Measurements from ENCODE around the gene SGPL1.

The SGPL1 gene

DNA sequence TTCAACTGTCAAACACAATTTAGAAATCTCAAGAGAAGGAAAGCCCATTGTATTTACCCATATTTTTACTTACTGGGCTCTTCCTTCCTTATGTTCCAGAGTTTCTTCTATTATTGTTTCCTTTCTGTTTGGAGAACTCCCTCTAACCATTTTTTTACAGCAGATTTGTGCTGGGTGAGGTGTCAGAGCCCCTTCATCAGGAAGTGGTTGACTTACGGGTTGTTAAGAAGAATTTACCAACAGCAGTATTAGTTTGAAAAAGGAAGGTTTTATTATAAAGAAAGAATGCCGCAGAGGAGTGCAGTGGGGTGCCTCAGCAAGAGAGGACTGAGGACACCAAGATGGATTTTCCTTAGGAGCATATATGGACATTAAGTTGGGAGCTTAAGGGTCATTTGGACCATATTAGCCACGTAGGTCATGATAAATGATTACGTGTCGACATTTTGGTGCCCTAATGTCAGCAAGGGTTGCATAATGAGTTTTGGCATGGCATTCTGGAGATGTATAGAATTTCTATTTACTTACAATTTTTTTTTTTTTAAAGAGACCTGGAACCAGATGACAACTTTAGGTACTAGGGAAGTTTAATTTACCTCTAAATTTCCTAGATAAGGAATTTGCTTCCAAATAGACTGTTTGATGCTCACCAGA lies 24.2 kb upstream of the SGPL1 start:
- no peak for TF ChIP-seq CTCF (conservative IDR thresholded peaks at IDR 0.05; ENCODE audit: low read depth, low read length)
- no peak overlapping the region for H3K4me2 ChIP-seq
- no peak overlapping the region for H3K4me3 ChIP-seq (IDR thresholded peaks at IDR 0.05; ENCODE audit: insufficient read depth, low read depth, low read length)
- H3K36me3 ChIP-seq (ENCODE audit: insufficient read depth) = no peaks in the 10 kb centered on the region
- H3K27me3 ChIP-seq (ENCODE audit: insufficient read depth, low read depth) = no peaks in the 10 kb centered on the region
- H3K27ac ChIP-seq = no peak overlapping the region
- no peaks in the 10 kb centered on the region for H4K20me1 ChIP-seq (ENCODE audit: insufficient read depth)
- H3K9ac ChIP-seq = no peak overlapping the region
- no peaks in the 10 kb centered on the region for H3K4me1 ChIP-seq (ENCODE audit: low read depth, poor library complexity, severe bottlenecking)
- H3K79me2 ChIP-seq (ENCODE audit: insufficient read depth, low read depth) = no peaks in the 10 kb centered on the region
- no peak overlapping the region for H2AFZ ChIP-seq (ENCODE audit: low read depth)

- H3K27me3 ChIP-seq (ENCODE audit: insufficient read depth, low read depth) = no peaks in the 10 kb centered on the region
- H3K4me2 ChIP-seq = no peak overlapping the region
- H3K4me3 ChIP-seq (IDR thresholded peaks at IDR 0.05; ENCODE audit: insufficient read depth, low read depth, low read length) = no peak overlapping the region
These were observed 20.1 kb upstream of the SGPL1 start for GRCh38 chr10:70795613-70796012.

DNA sequence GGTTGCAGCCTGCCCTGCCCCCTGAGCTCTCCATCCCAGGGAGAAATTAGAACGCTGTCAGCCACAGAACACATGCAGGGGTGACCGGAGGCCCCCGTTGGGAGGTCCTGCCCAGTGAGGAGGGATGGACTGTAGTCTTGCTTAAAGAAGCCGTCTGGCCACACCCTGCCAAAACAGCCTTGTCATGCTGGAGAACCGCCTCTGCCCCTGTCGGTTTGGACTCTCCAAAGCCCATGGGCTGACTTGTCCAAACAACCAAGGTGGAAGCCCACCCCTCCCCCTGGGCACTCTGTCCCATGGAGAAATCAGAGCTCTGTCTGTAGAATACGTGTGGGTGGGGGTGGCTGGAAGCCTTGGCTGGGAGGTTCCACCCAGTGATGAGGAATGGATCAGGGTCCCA lies 17.9 kb upstream of the SGPL1 start:
- Histone ChIP-seq H4K20me1 (ENCODE audit: insufficient read depth) (no peaks in the 10 kb centered on the region), H3K9ac (no peak overlapping the region), H3K4me3 (IDR thresholded peaks at IDR 0.05; ENCODE audit: insufficient read depth, low read depth, low read length) (no peak overlapping the region), H3K4me1 (ENCODE audit: low read depth, poor library complexity, severe bottlenecking) (no peaks in the 10 kb centered on the region), H3K27me3 (ENCODE audit: insufficient read depth, low read depth) (no peaks in the 10 kb centered on the region), H3K4me2 (no peak overlapping the region), H3K27ac (no peak overlapping the region), H3K36me3 (ENCODE audit: insufficient read depth) (no peaks in the 10 kb centered on the region), H2AFZ (ENCODE audit: low read depth) (no peak overlapping the region), H3K79me2 (ENCODE audit: insufficient read depth, low read depth) (no peaks in the 10 kb centered on the region)
- TF ChIP-seq CTCF (conservative IDR thresholded peaks at IDR 0.05; ENCODE audit: low read depth, low read length) = no peak

More at GRCh38 chr10:70795613-70796012, 20.1 kb upstream of the SGPL1 start:
- H3K9ac ChIP-seq = no peak overlapping the region
- no peak for TF ChIP-seq CTCF (conservative IDR thresholded peaks at IDR 0.05; ENCODE audit: low read depth, low read length)
- H4K20me1 ChIP-seq (ENCODE audit: insufficient read depth) = no peaks in the 10 kb centered on the region
- H3K27ac ChIP-seq = no peak overlapping the region
- no peaks in the 10 kb centered on the region for H3K4me1 ChIP-seq (ENCODE audit: low read depth, poor library complexity, severe bottlenecking)
- H3K79me2 ChIP-seq (ENCODE audit: insufficient read depth, low read depth) = no peaks in the 10 kb centered on the region
- no peaks in the 10 kb centered on the region for H3K36me3 ChIP-seq (ENCODE audit: insufficient read depth)
- no peak overlapping the region for H2AFZ ChIP-seq (ENCODE audit: low read depth)

DNA sequence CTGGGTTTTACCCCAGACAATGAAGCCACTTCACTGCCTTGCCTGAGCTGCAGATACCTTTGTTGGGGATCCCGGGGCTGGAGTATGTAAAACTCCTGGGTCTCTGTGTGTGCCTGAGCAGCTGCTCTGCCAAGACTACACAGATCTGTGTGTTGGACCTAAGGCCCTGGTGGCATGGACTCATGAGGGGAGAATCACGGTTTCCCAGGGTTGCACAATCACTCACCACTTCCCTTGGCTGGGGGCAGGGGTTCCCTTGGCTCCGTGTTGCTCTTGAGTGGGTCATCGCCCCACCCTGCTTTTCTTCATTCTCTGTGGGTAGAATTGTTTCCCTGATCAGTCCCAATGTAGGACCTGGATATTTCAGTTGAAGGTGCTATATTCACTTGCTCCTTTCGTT lies 16.6 kb upstream of the SGPL1 start:
- no peak overlapping the region for H3K4me2 ChIP-seq
- no peak overlapping the region for H2AFZ ChIP-seq (ENCODE audit: low read depth)
- no peaks in the 10 kb centered on the region for H3K4me1 ChIP-seq (ENCODE audit: low read depth, poor library complexity, severe bottlenecking)
- no peaks in the 10 kb centered on the region for H4K20me1 ChIP-seq (ENCODE audit: insufficient read depth)
- no peaks in the 10 kb centered on the region for H3K27me3 ChIP-seq (ENCODE audit: insufficient read depth, low read depth)
- no peaks in the 10 kb centered on the region for H3K79me2 ChIP-seq (ENCODE audit: insufficient read depth, low read depth)
- no peak for TF ChIP-seq CTCF (conservative IDR thresholded peaks at IDR 0.05; ENCODE audit: low read depth, low read length)
- H3K27ac ChIP-seq = no peak overlapping the region
- no peak overlapping the region for H3K4me3 ChIP-seq (IDR thresholded peaks at IDR 0.05; ENCODE audit: insufficient read depth, low read depth, low read length)
- H3K9ac ChIP-seq = no peak overlapping the region
- no peaks in the 10 kb centered on the region for H3K36me3 ChIP-seq (ENCODE audit: insufficient read depth)
